Measurements from ENCODE around the gene PRLR. TPM values are rescaled to one million over a fixed set of nuclear protein-coding genes. Genes with fewer than 3 reads are reported as not detected.

The PRLR gene
- total RNA-seq, 1 donor from 2014 or later, result 5.7 TPM

- peaks cover 1% of the 10 kb centered on the region for H3K36me3 Mint-ChIP-seq (ENCODE audit: insufficient read depth)
- no peaks in the 10 kb centered on the region for H3K27me3 Mint-ChIP-seq
- peaks cover 14% of the 10 kb centered on the region for H3K9me3 Mint-ChIP-seq (ENCODE audit: low read depth)
- H3K4me1 Mint-ChIP-seq (ENCODE audit: low read depth), result no peaks in the 10 kb centered on the region
- DNase-seq (ENCODE audit: low spot score, unreplicated experiment), result no peak
- TF ChIP-seq, protein P1, sequence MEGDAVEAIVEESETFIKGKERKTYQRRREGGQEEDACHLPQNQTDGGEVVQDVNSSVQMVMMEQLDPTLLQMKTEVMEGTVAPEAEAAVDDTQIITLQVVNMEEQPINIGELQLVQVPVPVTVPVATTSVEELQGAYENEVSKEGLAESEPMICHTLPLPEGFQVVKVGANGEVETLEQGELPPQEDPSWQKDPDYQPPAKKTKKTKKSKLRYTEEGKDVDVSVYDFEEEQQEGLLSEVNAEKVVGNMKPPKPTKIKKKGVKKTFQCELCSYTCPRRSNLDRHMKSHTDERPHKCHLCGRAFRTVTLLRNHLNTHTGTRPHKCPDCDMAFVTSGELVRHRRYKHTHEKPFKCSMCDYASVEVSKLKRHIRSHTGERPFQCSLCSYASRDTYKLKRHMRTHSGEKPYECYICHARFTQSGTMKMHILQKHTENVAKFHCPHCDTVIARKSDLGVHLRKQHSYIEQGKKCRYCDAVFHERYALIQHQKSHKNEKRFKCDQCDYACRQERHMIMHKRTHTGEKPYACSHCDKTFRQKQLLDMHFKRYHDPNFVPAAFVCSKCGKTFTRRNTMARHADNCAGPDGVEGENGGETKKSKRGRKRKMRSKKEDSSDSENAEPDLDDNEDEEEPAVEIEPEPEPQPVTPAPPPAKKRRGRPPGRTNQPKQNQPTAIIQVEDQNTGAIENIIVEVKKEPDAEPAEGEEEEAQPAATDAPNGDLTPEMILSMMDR (IDR thresholded peaks at IDR 0.05; ENCODE audit: unreplicated experiment), result no peak
- no peak overlapping the region for H3K4me3 Mint-ChIP-seq (ENCODE audit: low read depth)
- H3K27ac Mint-ChIP-seq, result no peak overlapping the region
Measured at GRCh38 chr5:35166043-35166442, 64.2 kb downstream of the PRLR start.

DNA sequence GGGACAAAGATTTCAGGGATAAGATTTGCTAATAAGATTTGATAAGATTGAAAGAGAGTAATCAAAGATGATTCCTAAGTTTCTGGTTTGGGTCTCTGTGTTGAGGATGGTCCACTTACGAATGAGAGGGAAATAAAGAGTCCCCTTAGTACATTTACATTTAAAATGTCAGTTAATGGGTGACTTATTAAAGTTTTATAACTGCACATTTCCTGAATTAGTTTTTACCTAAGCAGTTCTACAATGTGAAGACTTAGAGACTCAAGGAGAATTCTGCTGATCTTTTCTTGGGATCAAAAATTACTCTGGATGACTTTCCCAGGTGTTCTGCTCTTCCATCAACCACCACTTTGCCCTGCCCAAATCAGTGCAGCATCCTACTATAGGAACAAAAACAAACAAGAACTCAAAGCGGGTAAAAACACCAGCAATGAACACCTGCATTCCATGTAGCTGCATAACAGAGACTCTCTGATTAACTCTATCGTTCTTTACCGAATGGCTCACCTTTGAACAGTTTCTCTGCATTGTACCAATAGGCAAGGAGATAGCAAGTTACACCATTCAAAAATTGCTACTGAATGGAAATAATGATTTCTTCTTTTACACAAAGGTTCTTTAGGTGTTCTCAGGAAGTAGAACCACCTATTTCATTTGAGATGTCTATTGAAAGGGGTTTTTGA, 65.3 kb downstream of the PRLR start:
- TF ChIP-seq, protein P1 (IDR thresholded peaks at IDR 0.05; ENCODE audit: unreplicated experiment), result no peak
- Mint-ChIP-seq H3K27me3 (no peaks in the 10 kb centered on the region), H3K4me1 (ENCODE audit: low read depth) (no peaks in the 10 kb centered on the region), H3K4me3 (ENCODE audit: low read depth) (no peak overlapping the region), H3K27ac (no peak overlapping the region), H3K36me3 (ENCODE audit: insufficient read depth) (peaks cover 1% of the 10 kb centered on the region), H3K9me3 (ENCODE audit: low read depth) (peaks cover 14% of the 10 kb centered on the region)
- no peak for DNase-seq (ENCODE audit: low spot score, unreplicated experiment)

DNA sequence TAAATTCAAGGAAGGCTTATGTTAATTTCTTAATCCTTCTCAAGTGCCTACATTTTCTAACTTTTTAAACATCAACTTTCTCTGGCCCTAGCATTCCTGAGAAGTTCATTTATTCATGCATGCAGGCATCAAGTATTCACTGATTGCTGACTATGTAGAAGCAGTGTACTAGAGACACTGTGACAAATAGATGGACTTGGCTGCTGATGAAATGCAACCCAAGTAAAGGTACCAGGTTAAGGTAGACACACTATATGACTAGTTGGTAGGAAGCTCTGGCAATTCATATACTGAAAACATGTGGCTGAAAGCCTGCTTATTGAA, 66.6 kb downstream of the PRLR start:
- no peak overlapping the region for H3K4me3 Mint-ChIP-seq (ENCODE audit: low read depth)
- H3K9me3 Mint-ChIP-seq (ENCODE audit: low read depth), result peaks cover 14% of the 10 kb centered on the region
- H3K36me3 Mint-ChIP-seq (ENCODE audit: insufficient read depth), result peaks cover 1% of the 10 kb centered on the region
- peaks cover 11% of the 10 kb centered on the region for H3K4me1 Mint-ChIP-seq (ENCODE audit: low read depth)
- TF ChIP-seq, protein P1 (IDR thresholded peaks at IDR 0.05; ENCODE audit: unreplicated experiment), result no peak
- no peak for DNase-seq (ENCODE audit: low spot score, unreplicated experiment)
- H3K27me3 Mint-ChIP-seq, result no peaks in the 10 kb centered on the region
- H3K27ac Mint-ChIP-seq, result no peak overlapping the region

DNA sequence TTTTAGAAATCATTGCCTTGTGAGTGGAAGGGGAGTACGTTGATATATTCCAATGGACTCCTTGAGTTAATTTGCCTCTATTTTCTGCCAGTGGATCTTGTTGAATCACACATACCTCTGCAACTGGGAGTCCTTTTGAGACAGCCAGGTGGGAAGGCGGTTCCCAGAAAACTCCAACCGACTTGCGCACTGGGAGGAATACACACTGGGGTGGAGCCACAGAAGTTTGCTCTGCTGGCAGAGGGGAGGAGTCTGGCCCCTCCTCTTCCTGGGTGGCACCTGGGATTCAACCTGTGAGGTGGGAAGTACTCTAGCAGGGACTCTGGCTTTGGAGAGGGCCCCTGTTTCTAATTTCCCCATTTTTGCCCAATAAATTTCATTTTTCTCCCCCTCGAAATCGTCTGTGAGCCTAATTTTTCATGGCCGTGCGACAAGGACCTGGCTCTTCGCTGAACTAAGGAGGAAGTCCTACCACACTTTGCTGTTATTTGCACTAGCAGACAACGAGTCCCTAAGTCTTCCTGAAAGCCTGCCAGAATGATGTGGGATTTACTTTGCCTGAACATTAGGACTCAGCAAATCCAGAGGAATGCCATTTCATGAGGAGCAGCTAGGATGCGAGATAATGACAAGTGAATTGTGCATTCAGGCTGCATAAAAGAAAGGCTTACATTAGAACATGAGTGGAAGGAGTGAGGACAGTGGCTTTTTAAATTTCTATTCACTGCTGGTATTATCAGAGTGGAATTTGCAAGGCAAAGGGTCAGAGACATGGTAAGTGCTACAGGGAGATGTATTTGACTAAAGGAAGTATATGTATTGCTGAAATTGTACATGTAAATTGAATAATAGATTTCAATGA, 67.2 kb downstream of the PRLR start:
- TF ChIP-seq, protein P1 (IDR thresholded peaks at IDR 0.05; ENCODE audit: unreplicated experiment), result no peak
- no peak for DNase-seq (ENCODE audit: low spot score, unreplicated experiment)
- no peak overlapping the region for H3K4me3 Mint-ChIP-seq (ENCODE audit: low read depth)
- H3K9me3 Mint-ChIP-seq (ENCODE audit: low read depth), result peaks cover 16% of the 10 kb centered on the region
- H3K4me1 Mint-ChIP-seq (ENCODE audit: low read depth), result peaks cover 14% of the 10 kb centered on the region
- no peaks in the 10 kb centered on the region for H3K27me3 Mint-ChIP-seq
- peaks cover 1% of the 10 kb centered on the region for H3K36me3 Mint-ChIP-seq (ENCODE audit: insufficient read depth)
- no peak overlapping the region for H3K27ac Mint-ChIP-seq

GRCh38 chr5:35161652-35162273, 68.5 kb downstream of the PRLR start:
- H3K4me1 Mint-ChIP-seq (ENCODE audit: low read depth), result peaks cover 14% of the 10 kb centered on the region
- TF ChIP-seq, protein P1 (IDR thresholded peaks at IDR 0.05; ENCODE audit: unreplicated experiment), result no peak
- no peaks in the 10 kb centered on the region for H3K27me3 Mint-ChIP-seq
- peaks cover 6% of the 10 kb centered on the region for H3K9me3 Mint-ChIP-seq (ENCODE audit: low read depth)
- H3K36me3 Mint-ChIP-seq (ENCODE audit: insufficient read depth), result no peaks in the 10 kb centered on the region
- no peak overlapping the region for H3K4me3 Mint-ChIP-seq (ENCODE audit: low read depth)
- H3K27ac Mint-ChIP-seq, result no peak overlapping the region
- DNase-seq (ENCODE audit: low spot score, unreplicated experiment), result no peak

Measured in progenitor cell of endocrine pancreas (in vitro differentiated cells).